ENCODE data around the gene SETBP1.

The SETBP1 gene

DNA sequence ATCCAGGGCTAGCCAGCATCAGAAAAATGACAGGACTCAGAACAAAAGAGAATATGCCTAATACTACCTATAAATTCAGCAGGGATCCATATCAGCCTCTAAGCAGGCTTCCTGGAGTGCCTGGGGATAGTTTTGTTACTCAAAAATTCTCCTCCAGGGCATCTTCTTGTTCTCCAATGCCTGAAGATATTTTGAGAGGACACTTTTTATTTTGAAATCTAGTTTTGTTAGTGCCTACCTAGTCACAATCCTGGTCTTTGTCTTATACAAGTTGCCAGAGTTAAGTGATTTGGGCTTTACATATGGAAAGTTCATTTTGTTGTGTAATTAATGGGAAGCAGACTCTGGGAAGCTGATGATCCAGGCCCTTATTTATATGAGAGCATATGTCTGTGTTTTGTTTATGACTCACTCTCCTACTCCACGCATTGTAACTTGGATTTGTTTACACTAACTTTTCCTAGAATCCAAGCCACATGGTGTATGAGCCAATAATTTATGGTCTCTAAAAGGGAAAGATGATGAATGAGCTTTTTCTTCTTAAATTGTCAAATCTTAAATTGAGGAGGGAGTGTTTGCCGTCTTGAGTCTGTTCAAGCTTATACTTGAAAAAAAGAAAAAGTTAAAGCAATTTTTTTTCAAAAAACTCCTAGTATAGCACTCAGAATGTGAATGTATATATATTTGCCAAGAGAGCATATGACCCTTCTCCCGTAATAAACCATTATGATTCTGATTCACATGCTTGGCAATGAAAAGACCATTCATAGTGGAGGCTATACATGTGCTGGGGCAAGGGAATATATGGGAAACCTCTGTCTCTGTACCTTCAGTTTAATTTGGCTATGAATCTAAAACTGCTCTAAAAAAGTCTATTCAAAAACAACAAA is 370.3 kb downstream of the SETBP1 start:
- DNase-seq = no peak

- no peak for DNase-seq
These were observed 373.9 kb downstream of the SETBP1 start for GRCh38 chr18:45054636-45055035.

DNA sequence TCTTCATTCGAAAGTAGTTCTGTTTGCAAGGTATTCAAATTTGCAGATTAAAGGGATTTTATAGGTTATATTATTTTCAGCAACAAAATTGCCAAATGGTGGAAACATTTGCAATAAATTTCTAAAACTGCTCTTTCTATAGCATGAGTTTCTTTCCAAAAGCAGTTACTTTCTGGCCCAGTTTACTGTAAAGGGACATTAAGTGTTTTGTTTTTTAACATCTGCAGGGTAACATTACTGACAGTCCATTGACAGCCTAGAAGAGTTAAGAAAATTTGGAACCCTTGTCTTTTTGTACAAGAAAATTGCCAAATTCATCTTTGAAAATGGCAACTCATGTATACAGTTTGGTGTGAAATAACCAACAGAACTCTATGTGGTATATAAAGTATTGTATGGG is 375.1 kb downstream of the SETBP1 start:
- DNase-seq = no peak

- DNase-seq = no peak
These were observed 376.2 kb downstream of the SETBP1 start for GRCh38 chr18:45056926-45057325.

GRCh38 chr18:45057955-45058600 is 377.4 kb downstream of the SETBP1 start:
- DNase-seq = no peak

GRCh38 chr18:45059695-45060094 is 379.0 kb downstream of the SETBP1 start:
- DNase-seq = no peak

- no peak for DNase-seq
These were observed 379.4 kb downstream of the SETBP1 start for GRCh38 chr18:45060102-45060501.

DNA sequence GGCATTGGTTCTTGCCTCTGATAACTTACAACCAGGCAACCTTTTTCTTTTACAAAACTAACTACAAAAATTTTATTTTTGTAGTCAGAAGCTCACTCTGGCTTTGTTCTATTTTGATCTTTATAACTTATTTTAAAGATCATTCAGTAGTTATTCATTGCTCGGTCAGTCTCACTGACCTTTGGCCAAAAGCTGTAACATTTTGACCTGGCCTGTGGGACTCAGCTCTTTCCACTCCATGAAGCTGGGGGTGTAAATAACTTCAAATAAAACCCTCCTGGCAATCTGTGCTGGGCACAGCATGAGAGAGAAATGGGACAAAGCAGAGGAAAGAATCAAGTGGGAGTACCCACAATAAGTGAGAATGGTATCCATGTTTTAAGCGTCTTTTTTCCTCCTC is 380.7 kb downstream of the SETBP1 start:
- no peak for DNase-seq

- no peak for DNase-seq
These were observed 382.8 kb downstream of the SETBP1 start for GRCh38 chr18:45063246-45064038.

DNA sequence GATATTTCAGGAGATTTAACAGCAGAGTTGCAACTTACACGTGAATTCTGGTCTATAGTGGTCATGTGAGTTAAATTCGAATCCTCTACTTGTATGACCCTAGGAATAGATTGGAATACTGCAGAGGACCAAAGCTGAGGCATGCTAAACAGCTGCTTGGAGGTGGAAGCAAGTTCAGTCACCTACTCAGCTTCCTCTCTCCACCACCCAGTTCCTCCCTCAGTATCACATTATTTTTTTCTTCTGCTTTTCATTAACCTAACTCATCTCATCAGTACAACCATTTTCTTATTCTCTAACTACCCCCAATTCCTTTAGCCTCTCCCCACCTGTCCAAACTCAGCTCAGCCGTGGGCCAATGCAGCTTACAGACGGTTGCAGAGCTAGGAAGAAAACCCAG is 385.5 kb downstream of the SETBP1 start:
- no peak for DNase-seq

DNA sequence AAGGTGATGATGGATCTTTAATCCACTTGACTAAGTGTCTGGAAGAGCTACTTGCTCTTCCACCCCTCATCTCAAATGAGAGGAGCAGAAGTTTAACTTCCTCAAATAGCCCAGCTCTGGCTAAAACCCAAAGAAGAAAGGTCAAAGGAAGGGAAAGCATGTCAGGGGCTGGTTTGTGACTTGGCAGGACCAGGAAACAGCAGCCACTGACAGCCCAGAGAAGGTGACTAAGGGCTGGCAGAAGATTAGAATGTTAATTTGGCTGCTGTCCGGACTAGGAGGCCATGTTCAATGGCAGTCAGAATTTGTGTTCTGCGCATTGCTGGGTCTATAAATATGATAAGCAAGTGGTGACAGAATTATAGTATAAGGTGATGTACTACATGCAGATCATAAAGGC is 386.2 kb downstream of the SETBP1 start:
- no peak for DNase-seq

GRCh38 chr18:45068400-45069094 is 387.9 kb downstream of the SETBP1 start:
- DNase-seq = no peak

GRCh38 chr18:45069546-45069945 is 388.9 kb downstream of the SETBP1 start:
- DNase-seq = no peak

DNA sequence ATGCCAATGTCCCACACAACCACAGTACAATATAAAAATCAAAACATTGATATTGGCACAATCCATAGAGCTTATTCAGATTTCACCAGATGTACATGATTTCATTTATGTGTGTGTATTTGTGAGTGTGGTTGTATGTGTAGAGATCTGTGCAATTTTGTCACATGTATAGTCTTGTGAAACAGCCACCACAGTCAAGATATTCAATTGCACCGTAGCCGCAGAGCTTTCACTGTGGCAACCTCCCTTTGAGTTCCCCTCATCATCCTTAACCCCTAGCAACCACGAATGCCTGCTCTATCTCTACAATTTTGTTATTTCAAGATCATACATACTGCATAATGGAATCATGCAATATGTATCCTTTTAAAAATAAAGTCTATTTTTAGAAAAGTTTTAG is 391.3 kb downstream of the SETBP1 start:
- no peak for DNase-seq

DNA sequence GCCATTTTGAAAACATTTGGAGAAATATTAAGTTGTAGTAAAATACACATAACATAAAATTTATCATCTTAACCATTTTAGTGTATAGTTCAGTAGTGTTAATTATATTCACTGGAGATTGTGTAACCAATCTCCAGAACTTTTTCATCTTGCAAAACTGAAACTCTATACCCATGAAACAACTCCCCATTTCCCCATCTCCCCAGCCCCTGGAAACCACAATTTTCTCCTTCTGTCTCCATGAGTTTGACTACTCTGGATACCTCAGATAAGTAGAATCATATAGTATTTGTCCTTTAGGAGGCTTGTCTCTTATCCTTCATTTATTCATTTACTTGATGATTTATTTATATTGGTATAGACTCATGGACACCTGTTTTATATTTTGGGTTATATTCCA is 392.9 kb downstream of the SETBP1 start:
- no peak for DNase-seq

DNA sequence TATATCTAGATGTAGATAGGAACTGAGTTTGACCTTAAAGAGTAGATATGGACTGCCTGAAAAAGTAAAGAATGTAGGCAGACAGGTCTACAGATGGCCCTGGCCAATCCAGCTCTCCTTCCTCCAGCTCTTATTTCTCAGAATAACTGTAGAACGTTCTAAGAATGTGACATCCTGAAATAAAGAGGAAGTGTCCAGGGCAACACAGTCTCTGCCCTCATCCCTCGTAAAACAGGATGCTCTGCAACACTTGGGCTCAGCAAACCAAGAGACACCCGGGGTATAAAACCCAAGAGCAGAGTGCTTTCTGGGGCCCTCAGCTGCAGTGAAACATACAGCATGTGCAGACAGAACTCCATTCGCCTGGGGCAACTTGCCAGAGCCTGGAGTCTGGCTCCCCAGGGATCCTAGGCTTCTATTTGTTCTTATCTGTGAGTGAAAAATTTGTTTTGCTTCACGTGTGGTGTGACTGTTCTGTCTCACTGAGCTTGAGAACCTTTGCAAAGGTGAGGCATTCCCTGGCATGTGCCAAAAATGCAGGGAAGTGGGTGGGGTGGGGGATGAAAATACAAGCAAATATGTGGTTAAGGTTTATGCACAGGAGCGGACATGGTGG is 401.0 kb downstream of the SETBP1 start:
- no peak for DNase-seq

- no peak for DNase-seq
These were observed 402.7 kb downstream of the SETBP1 start for GRCh38 chr18:45083226-45083855.

DNA sequence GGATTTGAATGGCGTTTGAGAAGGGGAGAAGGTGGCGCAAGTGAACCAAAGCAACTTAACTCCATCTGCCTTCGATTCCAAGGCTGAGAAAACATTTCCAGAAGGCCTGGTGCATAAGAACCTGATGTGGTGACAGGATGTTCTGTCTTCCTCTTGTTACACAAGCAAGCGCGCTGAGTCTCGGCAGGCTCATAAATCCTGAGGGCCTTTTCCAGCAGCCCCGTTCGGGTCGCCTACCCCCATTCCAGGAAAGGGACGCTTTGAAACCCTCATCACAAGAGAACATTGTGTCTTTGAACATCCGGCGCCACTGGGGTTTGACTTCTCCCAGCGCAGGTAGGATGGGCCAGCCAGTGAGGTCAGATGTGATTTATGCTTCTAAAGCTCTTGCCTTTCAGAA is 403.5 kb downstream of the SETBP1 start:
- no peak for DNase-seq

- DNase-seq = no peak
These were observed 405.4 kb downstream of the SETBP1 start for GRCh38 chr18:45085916-45086624.

- DNase-seq = no peak
These were observed 406.1 kb downstream of the SETBP1 start for GRCh38 chr18:45086777-45087176.

GRCh38 chr18:45090526-45091140 is 409.9 kb downstream of the SETBP1 start:
- no peak for DNase-seq

Data from stimulated activated CD4-positive, alpha-beta T cell treated with anti-CD3 and anti-CD28 coated beads, Interleukin-1b, Interleukin-23, amount 100 ng/mL, for 48 hours (primary cell).